Liver (tissue), 9 donors: ENCODE data around the gene SERPING1. TPM values are rescaled to one million over a fixed set of nuclear protein-coding genes. Genes with fewer than 3 reads are reported as not detected.
A peak's percentile ranks its signal among the peaks of the same experiment; 100 is the strongest.

Source experiments
- DNase-seq: peaks from one replicate; pipeline ENCODE4 v3.0.0-alpha.2; 2017; ENCODE audit warnings: low spot score
- H3K27ac ChIP-seq, 2 donors: one replicate each; pipeline ENCODE4 v1.7.0; 2013; ENCODE audit warnings: inconsistent platforms in 2 of 2, low read length in 2 of 2, control low read depth in 1 of 2, low read depth in 1 of 2, mild to moderate bottlenecking in 1 of 2
- H3K27me3 ChIP-seq, 4 donors: one replicate each; pipeline versions ENCODE4 v1.6.1 to v1.7.0; 2013; ENCODE audit warnings: low read length in 3 of 4, inconsistent platforms in 1 of 4, mild to moderate bottlenecking in 1 of 4, moderate library complexity in 1 of 4; ENCODE audit not compliant: control insufficient read depth in 4 of 4, insufficient read depth in 4 of 4
- H3K36me3 ChIP-seq, 4 donors: one replicate each; pipeline versions ENCODE4 v1.6.1 to v1.7.0; 2013; ENCODE audit warnings: low read length in 3 of 4, mild to moderate bottlenecking in 3 of 4, low read depth in 1 of 4, moderate library complexity in 1 of 4; ENCODE audit not compliant: control insufficient read depth in 4 of 4, insufficient read depth in 3 of 4
- H3K4me1 ChIP-seq, 4 donors: one replicate each; pipeline versions ENCODE4 v1.6.1 to v1.7.0; 2013; ENCODE audit warnings: low read length in 3 of 4, mild to moderate bottlenecking in 3 of 4, moderate library complexity in 1 of 4; ENCODE audit not compliant: control insufficient read depth in 4 of 4, insufficient read depth in 4 of 4
- H3K4me3 ChIP-seq, 3 donors: one replicate each; pipeline versions ENCODE4 v1.6.1 to v1.7.0; 2013; ENCODE audit warnings: low read length in 3 of 3, control low read depth in 1 of 3, low read depth in 1 of 3, mild to moderate bottlenecking in 1 of 3
- H3K9ac ChIP-seq, 2 donors: one replicate each; pipeline ENCODE4 v1.7.0; 2013; ENCODE audit warnings: low read length in 2 of 2, mild to moderate bottlenecking in 2 of 2, moderate library complexity in 2 of 2, control low read depth in 1 of 2, low read depth in 1 of 2
- H3K9me3 ChIP-seq, 4 donors: one replicate each; pipeline versions ENCODE4 v1.6.1 to v1.7.0; 2013; ENCODE audit warnings: low read length in 3 of 4; ENCODE audit not compliant: control insufficient read depth in 4 of 4
- EGR1 ChIP-seq, 2 donors: IDR thresholded peaks; 2 replicates each; pipeline ENCODE4 v1.6.1; 2016 to 2018; ENCODE audit warnings: antibody characterized with exemption in 2 of 2, low read depth in 2 of 2
- FOXA1 ChIP-seq: IDR thresholded peaks from 2 replicates; pipeline ENCODE4 v1.6.1; 2016; ENCODE audit warnings: antibody characterized with exemption
- FOXA2 ChIP-seq: IDR thresholded peaks from 2 replicates; pipeline ENCODE4 v1.6.1; 2016; ENCODE audit warnings: antibody characterized with exemption
- GABPA ChIP-seq, 2 donors: IDR thresholded peaks in 1 of 2; conservative IDR thresholded peaks in 1 of 2; 2 replicates each; pipeline ENCODE4 v1.6.1; 2016; ENCODE audit warnings: antibody characterized with exemption in 2 of 2, mild to moderate bottlenecking in 1 of 2, moderate library complexity in 1 of 2
- HNF4A ChIP-seq, 2 donors: conservative IDR thresholded peaks; 2 replicates each; pipeline ENCODE4 v1.6.1; 2016; ENCODE audit warnings: antibody characterized with exemption in 2 of 2, mild to moderate bottlenecking in 2 of 2
- HNF4G ChIP-seq: IDR thresholded peaks from 2 replicates; pipeline ENCODE4 v1.6.1; 2016; ENCODE audit warnings: antibody characterized with exemption
- JUND ChIP-seq, 2 donors: IDR thresholded peaks; 2 replicates each; pipeline ENCODE4 v1.6.1; 2016; ENCODE audit warnings: antibody characterized with exemption in 2 of 2
- NR2F2 ChIP-seq: IDR thresholded peaks from 2 replicates; pipeline ENCODE4 v1.6.1; 2016; ENCODE audit warnings: antibody characterized with exemption
- RAD21 ChIP-seq, 2 donors: IDR thresholded peaks; 2 replicates each; pipeline ENCODE4 v1.6.1; 2016; ENCODE audit warnings: antibody characterized with exemption in 2 of 2, mild to moderate bottlenecking in 2 of 2
- RXRA ChIP-seq, 2 donors: IDR thresholded peaks; 2 replicates each; pipeline ENCODE4 v1.6.1; 2017 to 2018; ENCODE audit warnings: antibody characterized with exemption in 2 of 2, mild to moderate bottlenecking in 1 of 2
- SP1 ChIP-seq: IDR thresholded peaks from 2 replicates; pipeline ENCODE4 v1.6.1; 2018; ENCODE audit warnings: antibody characterized with exemption, mild to moderate bottlenecking
- TAF1 ChIP-seq: conservative IDR thresholded peaks from 2 replicates; pipeline ENCODE4 v1.6.1; 2016; ENCODE audit warnings: antibody characterized with exemption, mild to moderate bottlenecking
- YY1 ChIP-seq: IDR thresholded peaks from 2 replicates; pipeline ENCODE4 v1.6.1; 2016; ENCODE audit warnings: antibody characterized with exemption, mild to moderate bottlenecking
- WGBS: extraction: QIAGEN DNeasy Blood & Tissue Kit; methylation state at CpG from one replicate; pipeline ENCODE4 v1.1.7; 2013; 5-methylcytosine and 5-hydroxymethylcytosine counted together
- polyA plus RNA-seq, 2 donors: library from polyadenylated mRNA; stranded (reverse) in 1 of 2; unstranded in 1 of 2; fragments of 200-250 nt in 1 of 2; fragments of >200 nt in 1 of 2; fragmentation: Nextera tagmentation in 1 of 2; extraction: Ambion mirVana in 1 of 2; gene quantifications; one replicate each; pipeline versions ENCODE4 v1.2.1 to v1.2.3, GENCODE V29; 2013 to 2015
- total RNA-seq, 2 donors: library from RNA; depleted of rRNA; stranded (reverse); fragments of >200 nt; gene quantifications; one replicate each; pipeline ENCODE4 v1.2.3, GENCODE V29; 2014
- TF ChIP-seq, protein P1 (sequence below): fragments of 150-350 bp; IDR thresholded peaks from 2 replicates; pipeline ENCODE4 v1.5.1; 2017; ENCODE audit warnings: improper control_type of control experiment, low read depth, low read length; ENCODE audit not compliant: missing input control
- TF ChIP-seq, protein P2 (sequence below): IDR thresholded peaks from 2 replicates; pipeline ENCODE4 v1.6.1; 2016; ENCODE audit warnings: antibody characterized with exemption
- TF ChIP-seq, protein P3 (sequence below): IDR thresholded peaks from 2 replicates; pipeline ENCODE4 v1.6.1; 2016; ENCODE audit warnings: antibody characterized with exemption
- TF ChIP-seq, protein P4 (sequence below): IDR thresholded peaks from 2 replicates; pipeline ENCODE4 v1.6.1; 2016; ENCODE audit warnings: antibody characterized with exemption
- donor health status: healthy.
- donor health status: healthy.
- donor health status: healthy.
- donor health status: healthy.
- donor health status: healthy.

The SERPING1 gene
- total and polyA plus RNA-seq, 4 donors, result 235 to 2,911 (median 1,514) TPM

DNA sequence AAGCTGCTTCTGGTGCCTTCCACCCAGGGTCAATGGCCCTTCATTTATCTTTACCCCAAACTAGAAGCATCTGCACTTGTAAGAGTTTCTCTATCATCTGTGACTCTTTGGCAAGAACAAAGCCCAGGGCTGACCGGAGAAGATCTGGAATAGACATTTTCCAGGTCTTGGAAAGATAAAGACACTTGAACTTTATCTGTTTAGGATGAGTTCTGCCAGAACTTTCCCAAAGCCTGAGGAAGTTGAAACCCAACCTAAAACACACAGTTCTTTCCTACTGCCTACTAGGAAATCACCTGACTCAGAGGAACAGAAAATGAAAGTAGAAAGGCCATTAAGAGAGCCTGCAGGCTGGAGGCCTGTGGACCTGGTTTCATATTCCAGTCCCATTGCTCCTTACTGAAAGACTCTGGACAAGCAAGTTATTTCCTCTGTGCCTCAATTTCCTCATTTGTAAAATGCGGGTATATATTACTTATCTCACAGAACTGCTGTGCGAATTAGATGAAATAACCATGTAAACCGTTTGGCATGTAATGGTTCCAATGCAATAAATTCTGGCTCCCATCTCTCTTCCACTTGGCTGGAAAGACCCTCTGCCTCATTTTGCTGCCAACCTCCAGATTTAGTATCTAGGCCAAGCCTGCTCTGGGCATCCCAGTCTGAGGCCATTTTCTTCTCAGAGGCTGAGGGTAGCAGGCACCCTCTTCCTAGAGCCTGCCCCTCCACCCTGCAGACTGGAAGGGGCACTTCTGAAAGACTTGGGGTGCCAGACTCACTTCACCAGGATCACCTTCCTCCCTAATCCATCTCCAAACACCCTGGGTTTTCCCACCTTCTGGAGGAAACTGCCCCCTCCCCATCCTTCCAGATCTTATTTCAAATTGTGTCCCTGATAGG, 31.2 kb upstream of the SERPING1 start (continued):
- TF ChIP-seq, protein P1, sequence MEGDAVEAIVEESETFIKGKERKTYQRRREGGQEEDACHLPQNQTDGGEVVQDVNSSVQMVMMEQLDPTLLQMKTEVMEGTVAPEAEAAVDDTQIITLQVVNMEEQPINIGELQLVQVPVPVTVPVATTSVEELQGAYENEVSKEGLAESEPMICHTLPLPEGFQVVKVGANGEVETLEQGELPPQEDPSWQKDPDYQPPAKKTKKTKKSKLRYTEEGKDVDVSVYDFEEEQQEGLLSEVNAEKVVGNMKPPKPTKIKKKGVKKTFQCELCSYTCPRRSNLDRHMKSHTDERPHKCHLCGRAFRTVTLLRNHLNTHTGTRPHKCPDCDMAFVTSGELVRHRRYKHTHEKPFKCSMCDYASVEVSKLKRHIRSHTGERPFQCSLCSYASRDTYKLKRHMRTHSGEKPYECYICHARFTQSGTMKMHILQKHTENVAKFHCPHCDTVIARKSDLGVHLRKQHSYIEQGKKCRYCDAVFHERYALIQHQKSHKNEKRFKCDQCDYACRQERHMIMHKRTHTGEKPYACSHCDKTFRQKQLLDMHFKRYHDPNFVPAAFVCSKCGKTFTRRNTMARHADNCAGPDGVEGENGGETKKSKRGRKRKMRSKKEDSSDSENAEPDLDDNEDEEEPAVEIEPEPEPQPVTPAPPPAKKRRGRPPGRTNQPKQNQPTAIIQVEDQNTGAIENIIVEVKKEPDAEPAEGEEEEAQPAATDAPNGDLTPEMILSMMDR, result no peak
- TF ChIP-seq, protein P2, sequence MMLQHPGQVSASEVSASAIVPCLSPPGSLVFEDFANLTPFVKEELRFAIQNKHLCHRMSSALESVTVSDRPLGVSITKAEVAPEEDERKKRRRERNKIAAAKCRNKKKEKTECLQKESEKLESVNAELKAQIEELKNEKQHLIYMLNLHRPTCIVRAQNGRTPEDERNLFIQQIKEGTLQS, result no peak
- peak; percentile 84 for TF ChIP-seq NR2F2
- peak; percentile 50 for TF ChIP-seq HNF4G
- TF ChIP-seq, protein P3, sequence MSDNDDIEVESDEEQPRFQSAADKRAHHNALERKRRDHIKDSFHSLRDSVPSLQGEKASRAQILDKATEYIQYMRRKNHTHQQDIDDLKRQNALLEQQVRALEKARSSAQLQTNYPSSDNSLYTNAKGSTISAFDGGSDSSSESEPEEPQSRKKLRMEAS, result peak; percentile 71
- TF ChIP-seq RAD21 (IDR thresholded peaks at IDR 0.05), result peak; percentile 46 to 61
- TF ChIP-seq RXRA (IDR thresholded peaks at IDR 0.05), result peak; percentile 78 to 89

DNA sequence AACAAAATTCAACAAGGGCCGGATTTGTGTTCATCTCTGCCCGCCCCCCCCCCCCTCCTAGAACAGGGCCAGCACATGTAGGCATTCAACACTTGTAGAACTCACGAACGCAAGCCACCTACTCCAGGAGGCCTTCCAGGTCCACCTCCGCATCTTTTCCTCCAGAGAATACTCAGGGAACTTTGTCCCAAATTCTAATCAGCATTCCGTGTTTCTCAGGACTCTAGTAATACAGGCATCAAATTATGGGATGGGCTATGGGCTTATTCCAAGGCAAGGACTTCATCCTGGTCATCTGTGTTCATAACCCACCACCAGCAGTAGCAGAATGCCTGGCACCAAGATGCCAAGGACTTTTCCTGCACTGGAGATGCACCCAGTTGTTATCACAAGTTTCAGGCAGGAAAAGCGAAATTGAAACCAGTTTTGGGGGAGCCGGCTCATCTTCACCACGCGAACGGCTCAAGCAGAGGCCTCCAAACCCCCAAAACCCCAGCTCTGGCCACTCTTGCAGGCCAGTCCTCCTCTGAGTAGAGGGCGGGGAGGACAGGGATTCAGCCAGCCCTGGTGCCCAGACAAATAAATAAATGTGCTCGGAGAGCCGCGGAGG, 30.5 kb upstream of the SERPING1 start:
- no peak for DNase-seq
- TF ChIP-seq SP1 (no peak), HNF4G (no peak), RAD21 (IDR thresholded peaks at IDR 0.05) (no peak), HNF4A (conservative IDR thresholded peaks at IDR 0.05) (no peak)
- TF ChIP-seq, protein P3, result no peak
- H3K36me3 ChIP-seq, result no peaks in the 10 kb centered on the region
- no peaks in the 10 kb centered on the region for H3K9me3 ChIP-seq
- H3K4me3 ChIP-seq, result peak overlapping the region; percentile 78 to 97 (median 79)
- peak overlapping the region; percentile 85 to 90 for H3K27ac ChIP-seq
- WGBS, result 6% methylated on average over 15 of the region's 15 CpGs
- H3K9ac ChIP-seq, result peak overlapping the region; percentile 60 to 80
- H3K4me1 ChIP-seq, result peaks cover 8 to 37% (median 24%) of the 10 kb centered on the region in 4 donors
- no peaks in the 10 kb centered on the region for H3K27me3 ChIP-seq

DNA sequence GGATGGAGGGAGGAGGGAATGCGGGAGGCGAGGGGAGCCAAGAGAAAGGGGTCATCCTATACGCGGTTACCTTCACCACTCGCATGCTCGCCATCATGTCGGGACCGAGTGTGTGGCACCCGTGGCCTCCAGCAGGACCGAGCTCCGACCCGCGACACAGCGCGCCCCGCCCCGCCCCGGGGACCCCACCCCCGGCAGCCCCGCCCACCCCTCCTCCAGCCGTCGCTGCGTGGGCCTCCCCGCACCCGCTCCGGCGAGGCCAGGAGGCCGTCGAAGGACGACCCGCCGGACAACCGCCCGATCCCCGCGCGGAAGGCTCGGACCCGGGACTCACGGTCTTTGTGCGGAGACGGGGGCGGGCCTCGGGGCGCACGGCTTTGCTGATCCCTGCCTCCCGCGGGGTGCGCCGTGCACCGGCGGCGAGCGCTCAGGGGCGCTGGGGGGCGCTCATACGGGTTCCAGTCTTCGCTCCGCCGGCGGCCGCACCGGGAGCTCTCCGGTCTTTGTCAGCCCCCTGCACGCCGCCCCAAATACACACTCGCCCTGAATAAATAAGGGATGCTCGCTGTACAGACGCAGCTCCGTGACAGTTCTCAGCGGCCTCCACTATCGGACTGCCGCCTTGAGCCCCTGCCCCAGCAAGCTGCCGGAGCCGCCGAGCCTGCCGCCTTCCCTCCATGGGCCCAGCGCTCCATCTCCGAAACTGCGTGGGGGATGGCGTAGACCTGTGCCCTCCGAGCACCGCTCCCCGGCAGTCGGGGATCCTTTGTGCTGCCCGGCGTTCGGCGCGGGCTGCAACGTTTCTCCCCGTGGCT, 29.8 kb upstream of the SERPING1 start, which contains the start of gene UBE2L6:
TSS of gene UBE2L6 (minus strand) at position 158 of the 815 bp plus-strand sequence. CDS start at position 97, 61 bp downstream.
- H3K4me1 ChIP-seq, result peaks cover 8 to 37% (median 24%) of the 10 kb centered on the region in 4 donors
- no peaks in the 10 kb centered on the region for H3K27me3 ChIP-seq
- H3K36me3 ChIP-seq, result no peaks in the 10 kb centered on the region
- H3K27ac ChIP-seq, result peak within 1 kb of the TSS; percentile 85 to 90
- under 1% methylated on average over 92 of the region's 92 CpGs for WGBS
- H3K9ac ChIP-seq, result peak within 1 kb of the TSS; percentile 77 to 80
- peak within 1 kb of the TSS; percentile 78 to 97 (median 79) for H3K4me3 ChIP-seq
- no peaks in the 10 kb centered on the region for H3K9me3 ChIP-seq
- DNase-seq, result peak; percentile 80
- TF ChIP-seq, protein P2, result no peak
- TF ChIP-seq YY1 (no peak), RAD21 (IDR thresholded peaks at IDR 0.05) (no peak), SP1 (no peak), HNF4A (conservative IDR thresholded peaks at IDR 0.05) (no peak), TAF1 (no peak), FOXA1 (no peak), JUND (IDR thresholded peaks at IDR 0.05) (no peak), GABPA (IDR thresholded peaks at IDR 0.05 in 1 of 2, conservative IDR thresholded peaks at IDR 0.05 in 1 of 2) (no peak), FOXA2 (no peak), EGR1 (IDR thresholded peaks at IDR 0.05; ENCODE audit: low read depth in 2 of 2) (no peak), NR2F2 (no peak), HNF4G (no peak), RXRA (IDR thresholded peaks at IDR 0.05) (no peak)
- TF ChIP-seq, protein P4, sequence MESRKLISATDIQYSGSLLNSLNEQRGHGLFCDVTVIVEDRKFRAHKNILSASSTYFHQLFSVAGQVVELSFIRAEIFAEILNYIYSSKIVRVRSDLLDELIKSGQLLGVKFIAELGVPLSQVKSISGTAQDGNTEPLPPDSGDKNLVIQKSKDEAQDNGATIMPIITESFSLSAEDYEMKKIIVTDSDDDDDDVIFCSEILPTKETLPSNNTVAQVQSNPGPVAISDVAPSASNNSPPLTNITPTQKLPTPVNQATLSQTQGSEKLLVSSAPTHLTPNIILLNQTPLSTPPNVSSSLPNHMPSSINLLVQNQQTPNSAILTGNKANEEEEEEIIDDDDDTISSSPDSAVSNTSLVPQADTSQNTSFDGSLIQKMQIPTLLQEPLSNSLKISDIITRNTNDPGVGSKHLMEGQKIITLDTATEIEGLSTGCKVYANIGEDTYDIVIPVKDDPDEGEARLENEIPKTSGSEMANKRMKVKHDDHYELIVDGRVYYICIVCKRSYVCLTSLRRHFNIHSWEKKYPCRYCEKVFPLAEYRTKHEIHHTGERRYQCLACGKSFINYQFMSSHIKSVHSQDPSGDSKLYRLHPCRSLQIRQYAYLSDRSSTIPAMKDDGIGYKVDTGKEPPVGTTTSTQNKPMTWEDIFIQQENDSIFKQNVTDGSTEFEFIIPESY, result no peak
- TF ChIP-seq, protein P3, result no peak
- TF ChIP-seq, protein P1, result no peak
